Adrenal gland (tissue), 12 donors: Measurements from ENCODE around the gene TROAP. TPM values are rescaled to one million over a fixed set of nuclear protein-coding genes. Genes with fewer than 3 reads are reported as not detected.
A peak's percentile ranks its signal among the peaks of the same experiment; 100 is the strongest.

Experiments used
- DNase-seq, 7 donors: peaks; one replicate each; pipeline ENCODE4 v3.0.0-alpha.2; 2019 to 2020
- H3K27ac ChIP-seq, 5 donors: fragments of 200-600 bp; sonication (generic) in 4 of 5; 1 replicate in 3 of 5; 2 replicates in 2 of 5; pipeline versions ENCODE4 v1.5.1 to v1.8.0; 2016 to 2020; ENCODE audit warnings: mild to moderate bottlenecking in 1 of 5
- H3K27me3 ChIP-seq: fragments of 200-600 bp; 2 replicates; pipeline ENCODE4 v1.8.0; 2021
- H3K36me3 ChIP-seq, 2 donors: fragments of 200-600 bp; replicated peaks in 1 of 2; 1 replicate in 1 of 2; 2 replicates in 1 of 2; pipeline versions ENCODE4 v1.5.1 to v1.8.0; 2018 to 2022
- H3K4me1 ChIP-seq, 2 donors: fragments of 200-600 bp; replicated peaks in 1 of 2; 1 replicate in 1 of 2; 2 replicates in 1 of 2; pipeline versions ENCODE4 v1.5.1 to v1.8.0; 2018 to 2021
- H3K4me3 ChIP-seq, 4 donors: fragments of 200-600 bp; sonication (generic) in 3 of 4; one replicate each; pipeline ENCODE4 v1.5.1; 2016 to 2018
- H3K9me3 ChIP-seq, 3 donors: fragments of 200-600 bp; sonication (generic) in 1 of 3; replicated peaks in 1 of 3; 1 replicate in 2 of 3; 2 replicates in 1 of 3; pipeline versions ENCODE4 v1.5.1 to v1.8.0; 2016 to 2021
- CTCF ChIP-seq, 6 experiments: fragments of 450-650 bp in 4 of 6; fragments of 200-600 bp in 2 of 6; sonication (generic) in 1 of 6; IDR thresholded peaks; 1 replicate in 5 of 6; 2 replicates in 1 of 6; pipeline versions ENCODE4 v1.5.1 to v1.8.0; 2016 to 2021; ENCODE audit warnings: antibody characterized with exemption in 6 of 6, mild to moderate bottlenecking in 2 of 6, moderate library complexity in 1 of 6
- POLR2A ChIP-seq, 2 donors: fragments of 450-650 bp; IDR thresholded peaks; one replicate each; pipeline ENCODE4 v1.6.1; 2017; ENCODE audit warnings: antibody characterized with exemption in 2 of 2, mild to moderate bottlenecking in 2 of 2, moderate library complexity in 1 of 2
- WGBS, 4 donors: extraction: QIAGEN DNeasy Blood & Tissue Kit in 2 of 4; methylation state at CpG; one replicate each; pipeline versions ENCODE4 v1.1.5 to v1.1.7; 2013 to 2017; 5-methylcytosine and 5-hydroxymethylcytosine counted together
- intact Hi-C, 2 donors: fragments of 100-400 bp; cut with DNase I; formaldehyde crosslinking; loops; one replicate each; pipeline versions ENCODE4 v1.14.1 to v1.15.0; 2022 to 2023
- polyA plus RNA-seq, 3 donors: library from polyadenylated mRNA; stranded (reverse); fragments of 200-250 nt in 2 of 3; fragments of 350-450 nt in 1 of 3; fragmentation: Illumina TruSeq in 1 of 3; extraction: RNeasy Lipid Tissue Mini Kit (QIAGEN cat#74804) in 1 of 3; gene quantifications; one replicate each; pipeline ENCODE4 v1.2.3, GENCODE V29; 2013 to 2014
- total RNA-seq, 9 donors: library from RNA; depleted of rRNA in 4 of 9; stranded (reverse); fragments of >200 nt in 4 of 9; fragments of 120-200 nt in 1 of 9; fragmentation: NEBNext Ultra II Directional in 1 of 9; extraction: Animal tissue kit (Norgen Biotek cat#: 25700) in 1 of 9; gene quantifications; one replicate each; pipeline versions ENCODE4 v1.1.0 to v1.2.4, GENCODE V29; 2013 to 2023
- donor health status: healthy with polysubstance abuse.
- donor health status: Bipolar disorder and iron deficiency.
- donor health status: DM: yes; HTN: yes; CAD: no.
- donor health status: DM: no; HTN: no; CAD: no.
- donor health status: DM: no; HTN: no; CAD: no.
- donor health status: DM: yes; HTN: yes; CAD: no.

Gene TROAP
- total and polyA plus RNA-seq, 12 donors = 0.53 to 9.5 (median 1.8) TPM; not detected in 1

- peak within 1 kb of the TSS in 1 of 4 donors; percentile 40 for H3K4me3 ChIP-seq
- H3K9me3 ChIP-seq = no peaks in the 10 kb centered on the region
- no peaks in the 10 kb centered on the region for H3K36me3 ChIP-seq
- no peak within 1 kb of the TSS for H3K27ac ChIP-seq
- peaks cover 5 to 13% of the 10 kb centered on the region in 2 donors for H3K4me1 ChIP-seq
- intact Hi-C loops = no loop called here
- peaks cover 34% of the 10 kb centered on the region for H3K27me3 ChIP-seq
- DNase-seq = peak; percentile 72 to 88 (median 82)
- 1 to 7% (median 3%) methylated on average over 13 to 65 of the region's 65 CpGs for WGBS, 4 donors
- TF ChIP-seq POLR2A (IDR thresholded peaks at IDR 0.05) = no peak
- TF ChIP-seq CTCF (IDR thresholded peaks at IDR 0.05) = peak; percentile 53 to 98 (median 70)
Observed at GRCh38 chr12:49336645-49337584, 13.9 kb downstream of the TROAP start, which contains the start of gene C1QL4. Gene C1QL4 (minus strand): TSS chr12:49337188. CDS start chr12:49336477, 711 bp downstream.

- intact Hi-C loops = no loop called here
- H3K36me3 ChIP-seq = no peaks in the 10 kb centered on the region
- H3K9me3 ChIP-seq = no peaks in the 10 kb centered on the region
- H3K4me3 ChIP-seq = no peak overlapping the region
- no peak overlapping the region for H3K27ac ChIP-seq
- no peak for TF ChIP-seq POLR2A (IDR thresholded peaks at IDR 0.05)
- no peak for TF ChIP-seq CTCF (IDR thresholded peaks at IDR 0.05)
- peaks cover 14 to 30% of the 10 kb centered on the region in 2 donors for H3K4me1 ChIP-seq
- peaks cover 29% of the 10 kb centered on the region for H3K27me3 ChIP-seq
- 54 to 68% (median 62%) methylated on average over 6 of the region's 6 CpGs for WGBS, 4 donors
- peak in 1 of 7 donors; percentile 16 for DNase-seq
Observed at GRCh38 chr12:49338830-49339463, 15.9 kb downstream of the TROAP start.

GRCh38 chr12:49339464-49339861, 16.4 kb downstream of the TROAP start:
- intact Hi-C loops = no loop called here
- TF ChIP-seq CTCF (IDR thresholded peaks at IDR 0.05) (no peak), POLR2A (IDR thresholded peaks at IDR 0.05) (no peak)

More at GRCh38 chr12:49339464-49339861, 16.4 kb downstream of the TROAP start:
- Histone ChIP-seq H3K27ac (no peak overlapping the region), H3K27me3 (peaks cover 24% of the 10 kb centered on the region), H3K36me3 (no peaks in the 10 kb centered on the region), H3K9me3 (no peaks in the 10 kb centered on the region), H3K4me1 (peaks cover 14 to 32% of the 10 kb centered on the region in 2 donors), H3K4me3 (no peak overlapping the region)
- WGBS, 4 donors = 32 to 47% (median 34%) methylated on average over 5 of the region's 5 CpGs
- peak in 4 of 7 donors; percentile 30 to 60 (median 48) for DNase-seq
